Measurements from ENCODE around the gene KLHL2.

- TF ChIP-seq CTCF (IDR thresholded peaks at IDR 0.05): no peak
- no peak for TF ChIP-seq POLR2A (IDR thresholded peaks at IDR 0.05)
- TF ChIP-seq POLR2AphosphoS5 (IDR thresholded peaks at IDR 0.05): no peak
Measured at GRCh38 chr4:165325732-165326512, 118.6 kb downstream of the KLHL2 start.
